B cell (primary cell): ENCODE data around the gene LRTM2. TPM values are rescaled to one million over a fixed set of nuclear protein-coding genes. Genes with fewer than 3 reads are reported as not detected.
A peak's percentile ranks its signal among the peaks of the same experiment; 100 is the strongest.

Experiments
- ATAC-seq: fragments of 200-7000 bp; cut with Tn5 transposase; one replicate; pipeline ENCODE4 v1.10.0; 2021; ENCODE audit warnings: low read depth, mild to moderate bottlenecking, moderate number of reproducible peaks, moderate library complexity
- CTCF ChIA-PET: fragments of 350-600 bp; sonication (Branson Sonifier 250); formaldehyde crosslinking; loops from one replicate; lab custom pipeline; 2021; ENCODE audit warnings: antibody characterized with exemption, inconsistent platforms; lab: Charles Lee
- POLR2A ChIA-PET: fragments of 350-600 bp; sonication (Branson Sonifier 250); formaldehyde crosslinking; loops from one replicate; lab custom pipeline; 2021; ENCODE audit warnings: antibody characterized with exemption; lab: Charles Lee
- DNase-seq: peaks from one replicate; pipeline ENCODE4 v3.0.0; 2013
- H2AFZ ChIP-seq: 2 replicates; pipeline ENCODE4 v1.6.1; 2012; ENCODE audit warnings: mild to moderate bottlenecking, low read depth, low read length; ENCODE audit not compliant: insufficient read depth, poor library complexity, severe bottlenecking
- H3K27ac ChIP-seq, 2 donors: 1 replicate in 1 of 2; 2 replicates in 1 of 2; pipeline ENCODE4 v1.5.1; 2012 to 2013; ENCODE audit warnings: low read length in 2 of 2, mild to moderate bottlenecking in 2 of 2, moderate library complexity in 1 of 2
- H3K27me3 ChIP-seq, 4 experiments: fragments of 200-600 bp in 1 of 4; sonication (generic) in 1 of 4; replicated peaks in 1 of 4; 1 replicate in 2 of 4; 2 replicates in 2 of 4; pipeline versions ENCODE4 v1.6.1 to v1.7.0; 2013 to 2016; ENCODE audit warnings: low read length in 3 of 4, mild to moderate bottlenecking in 2 of 4, mixed read lengths in 1 of 4, moderate library complexity in 1 of 4; ENCODE audit not compliant: insufficient read depth in 4 of 4, control insufficient read depth in 3 of 4; ENCODE audit errors: control extremely low read depth in 1 of 4
- H3K36me3 ChIP-seq, 2 experiments: replicated peaks in 1 of 2; 1 replicate in 1 of 2; 2 replicates in 1 of 2; pipeline versions ENCODE4 v1.6.1 to v1.7.1; 2013; ENCODE audit warnings: low read length in 1 of 2; ENCODE audit not compliant: insufficient read depth in 2 of 2, control insufficient read depth in 1 of 2; ENCODE audit errors: control extremely low read depth in 1 of 2, extremely low read depth in 1 of 2
- H3K4me1 ChIP-seq, 2 donors: fragments of 200-600 bp in 1 of 2; sonication (generic) in 1 of 2; 1 replicate in 1 of 2; 2 replicates in 1 of 2; pipeline versions ENCODE4 v1.5.1 to v1.6.1; 2013 to 2017; ENCODE audit warnings: low read length in 2 of 2; ENCODE audit not compliant: control insufficient read depth in 2 of 2, insufficient read depth in 2 of 2
- H3K4me2 ChIP-seq: replicated peaks from 2 replicates; pipeline ENCODE3; 2012; ENCODE audit warnings: mild to moderate bottlenecking, low read depth, low read length; ENCODE audit not compliant: poor library complexity, severe bottlenecking
- H3K4me3 ChIP-seq, 5 experiments: fragments of 200-600 bp in 1 of 5; sonication (generic) in 1 of 5; 1 replicate in 3 of 5; 2 replicates in 2 of 5; pipeline versions ENCODE4 v1.5.1 to v1.7.0; 2011 to 2016; ENCODE audit warnings: low read length in 4 of 5, mild to moderate bottlenecking in 4 of 5, low read depth in 2 of 5, control low read depth in 1 of 5, moderate library complexity in 1 of 5; ENCODE audit not compliant: insufficient read depth in 1 of 5; ENCODE audit errors: control extremely low read depth in 1 of 5, extremely low read depth in 1 of 5
- H3K79me2 ChIP-seq: fragments of 200-600 bp; sonication (generic); one replicate; pipeline ENCODE4 v1.6.0; 2016; ENCODE audit warnings: low read length; ENCODE audit not compliant: control insufficient read depth, insufficient read depth
- H3K9ac ChIP-seq: fragments of 200-600 bp; sonication (generic); 2 replicates; pipeline ENCODE4 v1.6.1; 2017; ENCODE audit warnings: mild to moderate bottlenecking, low read length, moderate library complexity
- H3K9me3 ChIP-seq, 3 donors: one replicate each; pipeline versions ENCODE4 v1.6.1 to v1.7.1; 2013; ENCODE audit warnings: low read length in 2 of 3; ENCODE audit not compliant: control insufficient read depth in 2 of 3, insufficient read depth in 1 of 3; ENCODE audit errors: control extremely low read depth in 1 of 3
- H4K20me1 ChIP-seq: 2 replicates; pipeline ENCODE4 v1.6.0; 2012; ENCODE audit warnings: mild to moderate bottlenecking, low read length; ENCODE audit not compliant: insufficient read depth, control insufficient read depth, poor library complexity, severe bottlenecking
- H3K27ac Mint-ChIP-seq: one replicate; pipeline ENCODE4 v1.8.0; 2021; ENCODE audit warnings: mixed read lengths
- H3K27me3 Mint-ChIP-seq: one replicate; pipeline ENCODE4 v1.8.0; 2021; ENCODE audit warnings: mixed read lengths
- H3K4me1 Mint-ChIP-seq: one replicate; pipeline ENCODE4 v1.8.0; 2021; ENCODE audit warnings: mixed read lengths
- H3K4me3 Mint-ChIP-seq: one replicate; pipeline ENCODE4 v1.8.0; 2021; ENCODE audit warnings: mixed read lengths
- H3K9me3 Mint-ChIP-seq: one replicate; pipeline ENCODE4 v1.8.0; 2022; ENCODE audit warnings: mixed read lengths; ENCODE audit not compliant: insufficient read depth
- CTCF ChIP-seq: fragments of 200-600 bp; IDR thresholded peaks from one replicate; pipeline ENCODE4 v1.8.0; 2022; ENCODE audit warnings: antibody characterized with exemption, mild to moderate bottlenecking
- EZH2 ChIP-seq: IDR thresholded peaks from 2 replicates; pipeline ENCODE4 v1.6.1; 2012; ENCODE audit warnings: borderline replicate concordance, low read depth, mild to moderate bottlenecking, moderate library complexity, low read length; ENCODE audit not compliant: insufficient read depth, poor library complexity, severe bottlenecking
- WGBS: methylation state at CpG from one replicate; pipeline ENCODE4 v1.1.5; 2013; ENCODE audit warnings: missing lambda C conversion rate; ENCODE audit not compliant: insufficient coverage; 5-methylcytosine and 5-hydroxymethylcytosine counted together
- intact Hi-C: fragments of 100-400 bp; cut with micrococcal nuclease; formaldehyde crosslinking; loops from one replicate; pipeline ENCODE4 v1.10.0; 2022
- polyA plus RNA-seq: library from polyadenylated mRNA; depleted of rRNA; stranded (reverse); fragments of >200 nt; gene quantifications from 2 replicates; pipeline ENCODE4 v1.2.3, GENCODE V29; 2012
- total RNA-seq, 2 donors: library from RNA; stranded (reverse); fragments of 120-200 nt in 1 of 2; gene quantifications; 1 replicate in 1 of 2; 2 replicates in 1 of 2; pipeline versions ENCODE4 v1.2.3 to v1.2.4, GENCODE V29; 2013 to 2022

Gene LRTM2
- total and polyA plus RNA-seq, 2 donors (not counting 1 experiment from before 2014, with no cell fraction given), result not detected

DNA sequence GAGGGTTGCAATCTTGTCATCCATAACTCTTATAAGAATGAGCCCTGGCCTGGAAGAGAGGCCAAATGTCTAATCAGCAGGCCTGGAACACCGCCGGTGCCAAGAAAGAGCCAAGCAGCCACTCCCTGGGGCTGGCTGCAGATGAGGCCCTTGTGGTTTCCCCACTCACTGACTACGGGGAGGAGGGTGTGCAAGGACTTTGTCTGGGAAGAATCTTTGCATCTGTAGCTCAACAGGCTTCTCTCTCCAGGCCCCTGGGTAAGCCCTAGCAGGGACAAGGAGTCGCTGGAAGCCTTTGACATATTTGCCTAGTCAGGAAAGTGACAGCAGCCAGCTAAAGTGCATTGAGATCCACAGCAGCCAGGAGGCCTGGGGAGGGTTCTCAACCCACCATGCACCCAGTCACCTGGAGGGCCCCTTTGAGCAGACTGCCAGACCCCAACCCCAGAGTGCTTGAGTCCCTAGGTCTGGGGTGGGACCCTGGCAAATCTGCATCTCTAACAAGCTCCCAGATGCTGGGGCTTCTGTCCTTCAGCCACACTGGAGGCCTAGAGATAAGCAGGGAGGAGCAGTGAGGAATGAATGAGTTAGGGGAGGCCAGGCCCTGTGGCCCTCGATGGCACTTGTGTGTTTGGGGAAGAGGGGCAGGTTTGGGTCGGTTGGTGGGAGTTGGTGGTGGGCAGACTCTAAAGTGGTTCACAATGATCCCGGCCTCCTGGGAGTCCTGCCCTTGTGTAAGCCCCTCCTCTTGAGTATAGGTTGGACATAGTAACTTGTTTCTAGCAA is 13.9 kb upstream of the LRTM2 start:
- H3K4me3 Mint-ChIP-seq, result no peak overlapping the region
- CTCF ChIA-PET, result interaction anchor here (0.8 to 2.0 kb wide), 2 partner anchors 15 to 134 kb away, joined by 3 to 6 read pairs; no protein-coding TSS in a partner anchor
- POLR2A ChIA-PET, result interaction anchor here (1.4 kb wide), 1 partner anchor 8 kb away, joined by 3 read pairs; no protein-coding TSS in a partner anchor
- no peak overlapping the region for H3K27ac Mint-ChIP-seq
- Histone ChIP-seq H3K36me3 (no peaks in the 10 kb centered on the region), H4K20me1 (no peaks in the 10 kb centered on the region), H3K4me2 (no peak overlapping the region), H3K9ac (no peak overlapping the region), H3K9me3 (peaks cover 0 to 11% (median 0%) of the 10 kb centered on the region in 3 donors), H3K4me3 (no peak overlapping the region), H2AFZ (peak overlapping the region; percentile 91), H3K27ac (no peak overlapping the region), H3K27me3 (no peaks in the 10 kb centered on the region), H3K4me1 (peaks cover 0 to 8% of the 10 kb centered on the region in 2 donors), H3K79me2 (no peaks in the 10 kb centered on the region)
- ATAC-seq (no peak), DNase-seq (no peak)
- H3K4me1 Mint-ChIP-seq, result peaks cover 9% of the 10 kb centered on the region
- peaks cover 2% of the 10 kb centered on the region for H3K9me3 Mint-ChIP-seq
- TF ChIP-seq EZH2, result no peak
- no peak for TF ChIP-seq CTCF
- intact Hi-C loops, result loop anchor here (10.0 kb wide), 1 partner anchor 1422 kb away; the partner anchor contains the start of gene KDM5A
- 87% methylated on average over 7 of the region's 7 CpGs for WGBS
- no peaks in the 10 kb centered on the region for H3K27me3 Mint-ChIP-seq
